ENCODE data around the gene ABCA4.

Gene ABCA4

GRCh38 chr1:94096797-94097549 is 24.0 kb downstream of the ABCA4 start:
- TF ChIP-seq FOXM1 (IDR thresholded peaks at IDR 0.05; ENCODE audit: borderline replicate concordance, low read depth), result no peak
- TF ChIP-seq EGR1 (IDR thresholded peaks at IDR 0.05), result no peak
- no peak for TF ChIP-seq TAF1 (IDR thresholded peaks at IDR 0.05; ENCODE audit: low read depth)
- TF ChIP-seq USF1 (IDR thresholded peaks at IDR 0.05), result no peak
- TF ChIP-seq CEBPB (IDR thresholded peaks at IDR 0.05), result 0 out of 2 replicates have a peak, but pooled peaks have one; percentile 56
- no peak for TF ChIP-seq NFIC (IDR thresholded peaks at IDR 0.05)
- TF ChIP-seq ZBTB7A (IDR thresholded peaks at IDR 0.05; ENCODE audit: low read depth), result 0 out of 2 replicates have a peak, but pooled peaks have one; percentile 35
- TF ChIP-seq TEAD4 (IDR thresholded peaks at IDR 0.05), result no peak; the same call in 1 of the 2 replicates
- 0 out of 2 replicates have a peak, but pooled peaks have one; percentile 12 for TF ChIP-seq TCF12 (IDR thresholded peaks at IDR 0.05; ENCODE audit: low read depth)
- no peak for TF ChIP-seq CREB1 (IDR thresholded peaks at IDR 0.05; ENCODE audit: low read depth)
- TF ChIP-seq RAD21 (IDR thresholded peaks at IDR 0.05; ENCODE audit: low read depth), result no peak
- TF ChIP-seq EP300 (IDR thresholded peaks at IDR 0.05; ENCODE audit: borderline replicate concordance), result no peak
- 0 out of 2 replicates have a peak, but pooled peaks have one; percentile 4 for TF ChIP-seq MAX (IDR thresholded peaks at IDR 0.05)
- TF ChIP-seq YY1 (IDR thresholded peaks at IDR 0.05; ENCODE audit: low read depth), result no peak
- no peak for TF ChIP-seq REST (IDR thresholded peaks at IDR 0.05; ENCODE audit: low read depth)

- TF ChIP-seq USF1 (IDR thresholded peaks at IDR 0.05) (no peak), FOXM1 (IDR thresholded peaks at IDR 0.05; ENCODE audit: borderline replicate concordance, low read depth) (no peak), REST (IDR thresholded peaks at IDR 0.05; ENCODE audit: low read depth) (no peak), MAX (IDR thresholded peaks at IDR 0.05) (no peak), CEBPB (IDR thresholded peaks at IDR 0.05) (no peak), ZBTB7A (IDR thresholded peaks at IDR 0.05; ENCODE audit: low read depth) (no peak), NFIC (IDR thresholded peaks at IDR 0.05) (no peak), TCF12 (IDR thresholded peaks at IDR 0.05; ENCODE audit: low read depth) (no peak), CREB1 (IDR thresholded peaks at IDR 0.05; ENCODE audit: low read depth) (no peak), YY1 (IDR thresholded peaks at IDR 0.05; ENCODE audit: low read depth) (no peak), EGR1 (IDR thresholded peaks at IDR 0.05) (no peak), TAF1 (IDR thresholded peaks at IDR 0.05; ENCODE audit: low read depth) (no peak), EP300 (IDR thresholded peaks at IDR 0.05; ENCODE audit: borderline replicate concordance) (no peak), TEAD4 (IDR thresholded peaks at IDR 0.05) (no peak), RAD21 (IDR thresholded peaks at IDR 0.05; ENCODE audit: low read depth) (no peak)
These were observed 25.0 kb downstream of the ABCA4 start for GRCh38 chr1:94095744-94096469.

GRCh38 chr1:94095112-94095637 is 25.8 kb downstream of the ABCA4 start:
- TF ChIP-seq TEAD4 (IDR thresholded peaks at IDR 0.05) (peak; percentile 54), NFIC (IDR thresholded peaks at IDR 0.05) (peak; percentile 89), YY1 (IDR thresholded peaks at IDR 0.05; ENCODE audit: low read depth) (no peak), REST (IDR thresholded peaks at IDR 0.05; ENCODE audit: low read depth) (no peak), ZBTB7A (IDR thresholded peaks at IDR 0.05; ENCODE audit: low read depth) (no peak), FOXM1 (IDR thresholded peaks at IDR 0.05; ENCODE audit: borderline replicate concordance, low read depth) (no peak), EGR1 (IDR thresholded peaks at IDR 0.05) (no peak), RAD21 (IDR thresholded peaks at IDR 0.05; ENCODE audit: low read depth) (no peak), CEBPB (IDR thresholded peaks at IDR 0.05) (no peak), USF1 (IDR thresholded peaks at IDR 0.05) (no peak), TCF12 (IDR thresholded peaks at IDR 0.05; ENCODE audit: low read depth) (peak; percentile 75), MAX (IDR thresholded peaks at IDR 0.05) (no peak), TAF1 (IDR thresholded peaks at IDR 0.05; ENCODE audit: low read depth) (no peak), EP300 (IDR thresholded peaks at IDR 0.05; ENCODE audit: borderline replicate concordance) (no peak; the same call in 1 of the 2 replicates), CREB1 (IDR thresholded peaks at IDR 0.05; ENCODE audit: low read depth) (no peak)
